GM21528 (cell line): ENCODE data around the gene RUNX1.

Experiments used
- ATAC-seq: cut with Tn5 transposase; IDR thresholded peaks from one replicate; pipeline ENCODE4 v1.9.1; 2021; ENCODE audit warnings: mild to moderate bottlenecking, moderate library complexity; ENCODE audit not compliant: unreplicated experiment, low FRiP score

The RUNX1 gene

GRCh38 chr21:35048706-35049617 is at the start of gene RUNX1:
RUNX1 (minus strand) TSS chr21:35049302.
- peak; percentile 71 for ATAC-seq

- no peak for ATAC-seq
These were observed 48.4 kb upstream of the RUNX1 start for GRCh38 chr21:35097525-35097924.

GRCh38 chr21:35096959-35097358 is 47.9 kb upstream of the RUNX1 start:
- no peak for ATAC-seq

GRCh38 chr21:35095859-35096291 is 46.8 kb upstream of the RUNX1 start:
- no peak for ATAC-seq

- ATAC-seq = no peak
These were observed 44.4 kb upstream of the RUNX1 start for GRCh38 chr21:35093514-35093913.

- no peak for ATAC-seq
These were observed 42.4 kb upstream of the RUNX1 start for GRCh38 chr21:35091496-35091895.

- ATAC-seq = no peak
These were observed 41.3 kb upstream of the RUNX1 start for GRCh38 chr21:35090403-35090802.

GRCh38 chr21:35088319-35088771 is 39.2 kb upstream of the RUNX1 start:
- no peak for ATAC-seq

- ATAC-seq = no peak
These were observed 37.3 kb upstream of the RUNX1 start for GRCh38 chr21:35086357-35086756.

GRCh38 chr21:35084869-35085268 is 35.8 kb upstream of the RUNX1 start:
- no peak for ATAC-seq

- ATAC-seq = no peak
These were observed 34.1 kb upstream of the RUNX1 start for GRCh38 chr21:35083246-35083645.

- ATAC-seq = no peak
These were observed 32.8 kb upstream of the RUNX1 start for GRCh38 chr21:35081861-35082260.

- no peak for ATAC-seq
These were observed 30.1 kb upstream of the RUNX1 start for GRCh38 chr21:35079181-35079580.

- no peak for ATAC-seq
These were observed 28.9 kb upstream of the RUNX1 start for GRCh38 chr21:35077975-35078374.

GRCh38 chr21:35077466-35077865 is 28.4 kb upstream of the RUNX1 start:
- no peak for ATAC-seq

- ATAC-seq = no peak
These were observed 26.4 kb upstream of the RUNX1 start for GRCh38 chr21:35075546-35075945.

- no peak for ATAC-seq
These were observed 23.9 kb upstream of the RUNX1 start for GRCh38 chr21:35072960-35073359.

- no peak for ATAC-seq
These were observed 23.5 kb upstream of the RUNX1 start for GRCh38 chr21:35072557-35072956.

- no peak for ATAC-seq
These were observed 22.2 kb upstream of the RUNX1 start for GRCh38 chr21:35071347-35071746.

GRCh38 chr21:35070436-35070835 is 21.3 kb upstream of the RUNX1 start:
- no peak for ATAC-seq

- ATAC-seq = no peak
These were observed 17.7 kb upstream of the RUNX1 start for GRCh38 chr21:35066824-35067223.
